Activated CD8-positive, alpha-beta T cell treated with anti-CD3 and anti-CD28 coated beads for 36 hours (primary cell): Measurements from ENCODE around the gene PCP4. TPM values are rescaled to one million over a fixed set of nuclear protein-coding genes. Genes with fewer than 3 reads are reported as not detected.

Source experiments
- ATAC-seq: fragments of 200-7000 bp; cut with Tn5 transposase; one replicate; pipeline ENCODE4 v1.10.0; 2021; ENCODE audit warnings: mild to moderate bottlenecking, moderate library complexity
- CTCF ChIA-PET: fragments of 350-600 bp; sonication (Branson Sonifier 250); formaldehyde crosslinking; loops from one replicate; lab custom pipeline; 2021; ENCODE audit warnings: antibody characterized with exemption; lab: Charles Lee
- POLR2A ChIA-PET: fragments of 350-600 bp; sonication (Branson Sonifier 250); formaldehyde crosslinking; loops from one replicate; lab custom pipeline; 2021; ENCODE audit warnings: antibody characterized with exemption; lab: Charles Lee
- DNase-seq: peaks from one replicate; pipeline ENCODE4 v3.0.0-alpha.2; 2020
- H3K27ac Mint-ChIP-seq: one replicate; pipeline ENCODE4 v1.8.0; 2021; ENCODE audit warnings: mild to moderate bottlenecking, mixed read lengths
- H3K27me3 Mint-ChIP-seq: one replicate; pipeline ENCODE4 v1.8.0; 2021; ENCODE audit warnings: mixed read lengths
- H3K36me3 Mint-ChIP-seq: one replicate; pipeline ENCODE4 v1.8.0; 2021; ENCODE audit warnings: low read depth, mixed read lengths
- H3K4me1 Mint-ChIP-seq: one replicate; pipeline ENCODE4 v1.8.0; 2021; ENCODE audit warnings: low read depth, mixed read lengths
- H3K4me3 Mint-ChIP-seq: one replicate; pipeline ENCODE4 v1.8.0; 2021; ENCODE audit warnings: mild to moderate bottlenecking, moderate library complexity, mixed read lengths
- H3K9me3 Mint-ChIP-seq: one replicate; pipeline ENCODE4 v1.8.0; 2021; ENCODE audit warnings: mixed read lengths
- CTCF ChIP-seq: fragments of 200-600 bp; IDR thresholded peaks from one replicate; pipeline ENCODE4 v1.8.0; 2022; ENCODE audit warnings: antibody characterized with exemption, mild to moderate bottlenecking
- intact Hi-C: fragments of 100-400 bp; cut with micrococcal nuclease; formaldehyde crosslinking; loops from one replicate; pipeline ENCODE4 v1.10.0; 2022
- total RNA-seq, 2 experiments: library from RNA; stranded (reverse); gene quantifications; one replicate each; pipeline ENCODE4 v1.2.3, GENCODE V29; 2021

PCP4 gene
- total RNA-seq, 2 experiments from 2014 or later = not detected

GRCh38 chr21:39958731-39959130, 91.5 kb downstream of the PCP4 start:
- no peak for TF ChIP-seq CTCF
- Mint-ChIP-seq H3K36me3 (no peaks in the 10 kb centered on the region), H3K9me3 (peaks cover 14% of the 10 kb centered on the region), H3K27ac (no peak overlapping the region), H3K4me1 (no peaks in the 10 kb centered on the region), H3K4me3 (no peak overlapping the region), H3K27me3 (no peaks in the 10 kb centered on the region)
- ATAC-seq (no peak), DNase-seq (no peak)
- ChIA-PET CTCF (no interaction called here), POLR2A (no interaction called here)
- intact Hi-C loops = no loop called here

- CTCF ChIA-PET = no interaction called here
- H3K27ac Mint-ChIP-seq = no peak overlapping the region
- peaks cover 2% of the 10 kb centered on the region for H3K36me3 Mint-ChIP-seq
- ATAC-seq (no peak), DNase-seq (no peak)
- no peak overlapping the region for H3K4me3 Mint-ChIP-seq
- no peaks in the 10 kb centered on the region for H3K27me3 Mint-ChIP-seq
- no peaks in the 10 kb centered on the region for H3K4me1 Mint-ChIP-seq
- POLR2A ChIA-PET = no interaction called here
- H3K9me3 Mint-ChIP-seq = peaks cover 18% of the 10 kb centered on the region
- intact Hi-C loops = no loop called here
- no peak for TF ChIP-seq CTCF
These were observed 94.0 kb downstream of the PCP4 start for GRCh38 chr21:39961251-39961650.

- Mint-ChIP-seq H3K27ac (no peak overlapping the region), H3K4me3 (no peak overlapping the region), H3K4me1 (no peaks in the 10 kb centered on the region), H3K9me3 (peaks cover 20% of the 10 kb centered on the region), H3K36me3 (peaks cover 2% of the 10 kb centered on the region), H3K27me3 (no peaks in the 10 kb centered on the region)
- TF ChIP-seq CTCF = no peak
- POLR2A ChIA-PET = no interaction called here
- no peak for ATAC-seq
- DNase-seq = no peak
- intact Hi-C loops = no loop called here
- CTCF ChIA-PET = no interaction called here
These were observed 97.8 kb downstream of the PCP4 start for GRCh38 chr21:39965026-39965425.

GRCh38 chr21:39966786-39967185, 99.5 kb downstream of the PCP4 start:
- no peak overlapping the region for H3K4me3 Mint-ChIP-seq
- POLR2A ChIA-PET = no interaction called here
- H3K27ac Mint-ChIP-seq = no peak overlapping the region
- no peaks in the 10 kb centered on the region for H3K4me1 Mint-ChIP-seq
- H3K36me3 Mint-ChIP-seq = peaks cover 2% of the 10 kb centered on the region
- ATAC-seq (no peak), DNase-seq (no peak)
- intact Hi-C loops = no loop called here
- H3K27me3 Mint-ChIP-seq = no peaks in the 10 kb centered on the region
- CTCF ChIA-PET = no interaction called here
- no peak for TF ChIP-seq CTCF
- peaks cover 12% of the 10 kb centered on the region for H3K9me3 Mint-ChIP-seq

GRCh38 chr21:39968010-39968409, 100.8 kb downstream of the PCP4 start:
- no peak overlapping the region for H3K4me3 Mint-ChIP-seq
- POLR2A ChIA-PET = no interaction called here
- H3K27ac Mint-ChIP-seq = no peak overlapping the region
- TF ChIP-seq CTCF = no peak
- peaks cover 2% of the 10 kb centered on the region for H3K36me3 Mint-ChIP-seq
- H3K4me1 Mint-ChIP-seq = no peaks in the 10 kb centered on the region
- DNase-seq = no peak
- no peak for ATAC-seq
- no peaks in the 10 kb centered on the region for H3K27me3 Mint-ChIP-seq
- CTCF ChIA-PET = interaction anchor here (1.0 kb wide), 1 partner anchor 12 kb away, joined by 3 read pairs; no protein-coding TSS in a partner anchor
- H3K9me3 Mint-ChIP-seq = peaks cover 6% of the 10 kb centered on the region
- intact Hi-C loops = no loop called here
